Esophagus squamous epithelium (tissue), 5 donors: ENCODE measurements around the gene CHN2. TPM values are rescaled to one million over a fixed set of nuclear protein-coding genes. Genes with fewer than 3 reads are reported as not detected.

ENCODE experiments used
- DNase-seq: peaks from one replicate; lab custom pipeline; 2025; lab: John Stamatoyannopoulos, UW
- H3K27ac ChIP-seq, 4 donors: fragments of 200-600 bp; sonication (generic); one replicate each; pipeline ENCODE4 v1.5.1; 2016 to 2019; ENCODE audit warnings: mild to moderate bottlenecking in 1 of 4
- H3K27me3 ChIP-seq, 4 donors: fragments of 200-600 bp; sonication (generic); 1 replicate in 3 of 4; 2 replicates in 1 of 4; pipeline versions ENCODE4 v1.5.1 to v1.6.0; 2017 to 2021; ENCODE audit warnings: antibody characterized with exemption in 1 of 4
- H3K36me3 ChIP-seq, 3 donors: fragments of 200-600 bp; sonication (generic); one replicate each; pipeline ENCODE4 v1.5.1; 2016 to 2019
- H3K4me1 ChIP-seq, 3 donors: fragments of 200-600 bp; sonication (generic); one replicate each; pipeline ENCODE4 v1.5.1; 2017 to 2019
- H3K4me3 ChIP-seq, 4 donors: fragments of 200-600 bp; sonication (generic); 1 replicate in 3 of 4; 2 replicates in 1 of 4; pipeline ENCODE4 v1.5.1; 2016 to 2019; ENCODE audit warnings: mild to moderate bottlenecking in 2 of 4, moderate library complexity in 1 of 4
- H3K9me3 ChIP-seq, 3 donors: fragments of 200-600 bp; sonication (generic); one replicate each; pipeline ENCODE4 v1.5.1; 2016 to 2019
- POLR2A ChIP-seq, 4 donors: fragments of 450-650 bp; IDR thresholded peaks; one replicate each; pipeline ENCODE4 v1.6.1; 2017; ENCODE audit warnings: antibody characterized with exemption in 4 of 4, mild to moderate bottlenecking in 4 of 4, moderate library complexity in 3 of 4
- WGBS, 2 donors: methylation state at CpG; one replicate each; pipeline ENCODE4 v1.1.5; 2018; 5-methylcytosine and 5-hydroxymethylcytosine counted together
- intact Hi-C: fragments of 100-400 bp; cut with DNase I; formaldehyde crosslinking; loops from one replicate; pipeline ENCODE4 v1.15.0; 2022
- total RNA-seq, 4 donors: library from RNA; depleted of rRNA; stranded (reverse); fragments of >200 nt; gene quantifications; one replicate each; pipeline ENCODE4 v1.1.0, GENCODE V29; 2016
- TF ChIP-seq, protein P1 (sequence below), 6 experiments: fragments of 450-650 bp in 4 of 6; fragments of 200-600 bp in 2 of 6; sonication (generic) in 2 of 6; IDR thresholded peaks; one replicate each; pipeline ENCODE4 v1.5.1; 2016 to 2019; ENCODE audit warnings: antibody characterized with exemption in 6 of 6, mild to moderate bottlenecking in 4 of 6, moderate library complexity in 4 of 6
- donor health status: DM: yes; HTN: yes; CAD: no.

CHN2 gene
- total RNA-seq, 4 donors from 2014 or later: 0.08 to 8.6 (median 1.7) TPM

DNA sequence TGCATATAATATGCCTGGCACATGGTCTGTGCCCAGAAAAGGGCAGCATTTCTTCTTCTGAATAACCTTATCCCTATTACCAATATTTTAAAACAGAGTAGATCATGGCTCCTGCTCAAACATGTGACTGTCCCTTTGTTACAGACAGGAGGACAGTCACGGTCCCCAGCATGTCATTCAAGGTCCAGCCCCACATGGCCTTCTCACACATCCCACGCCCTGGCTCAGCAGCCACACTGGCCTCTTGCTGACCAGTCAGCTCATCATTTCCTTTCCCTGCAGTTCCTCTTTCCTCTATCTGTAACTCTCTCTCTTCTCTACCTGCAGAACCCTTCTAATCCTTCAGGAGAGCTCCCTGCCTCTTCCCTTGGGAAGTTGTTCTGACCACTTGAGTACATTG, 167.8 kb downstream of the CHN2 start:
- Histone ChIP-seq H3K36me3 (no peaks in the 10 kb centered on the region), H3K27ac (no peak overlapping the region), H3K9me3 (no peaks in the 10 kb centered on the region), H3K4me1 (no peaks in the 10 kb centered on the region), H3K27me3 (no peaks in the 10 kb centered on the region), H3K4me3 (no peak overlapping the region)
- WGBS, 2 donors: 73 to 87% methylated on average over 2 of the region's 2 CpGs
- DNase-seq: no peak
- no peak for TF ChIP-seq POLR2A (IDR thresholded peaks at IDR 0.05)
- TF ChIP-seq, protein P1, sequence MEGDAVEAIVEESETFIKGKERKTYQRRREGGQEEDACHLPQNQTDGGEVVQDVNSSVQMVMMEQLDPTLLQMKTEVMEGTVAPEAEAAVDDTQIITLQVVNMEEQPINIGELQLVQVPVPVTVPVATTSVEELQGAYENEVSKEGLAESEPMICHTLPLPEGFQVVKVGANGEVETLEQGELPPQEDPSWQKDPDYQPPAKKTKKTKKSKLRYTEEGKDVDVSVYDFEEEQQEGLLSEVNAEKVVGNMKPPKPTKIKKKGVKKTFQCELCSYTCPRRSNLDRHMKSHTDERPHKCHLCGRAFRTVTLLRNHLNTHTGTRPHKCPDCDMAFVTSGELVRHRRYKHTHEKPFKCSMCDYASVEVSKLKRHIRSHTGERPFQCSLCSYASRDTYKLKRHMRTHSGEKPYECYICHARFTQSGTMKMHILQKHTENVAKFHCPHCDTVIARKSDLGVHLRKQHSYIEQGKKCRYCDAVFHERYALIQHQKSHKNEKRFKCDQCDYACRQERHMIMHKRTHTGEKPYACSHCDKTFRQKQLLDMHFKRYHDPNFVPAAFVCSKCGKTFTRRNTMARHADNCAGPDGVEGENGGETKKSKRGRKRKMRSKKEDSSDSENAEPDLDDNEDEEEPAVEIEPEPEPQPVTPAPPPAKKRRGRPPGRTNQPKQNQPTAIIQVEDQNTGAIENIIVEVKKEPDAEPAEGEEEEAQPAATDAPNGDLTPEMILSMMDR (IDR thresholded peaks at IDR 0.05): no peak
- intact Hi-C loops: no loop called here

DNA sequence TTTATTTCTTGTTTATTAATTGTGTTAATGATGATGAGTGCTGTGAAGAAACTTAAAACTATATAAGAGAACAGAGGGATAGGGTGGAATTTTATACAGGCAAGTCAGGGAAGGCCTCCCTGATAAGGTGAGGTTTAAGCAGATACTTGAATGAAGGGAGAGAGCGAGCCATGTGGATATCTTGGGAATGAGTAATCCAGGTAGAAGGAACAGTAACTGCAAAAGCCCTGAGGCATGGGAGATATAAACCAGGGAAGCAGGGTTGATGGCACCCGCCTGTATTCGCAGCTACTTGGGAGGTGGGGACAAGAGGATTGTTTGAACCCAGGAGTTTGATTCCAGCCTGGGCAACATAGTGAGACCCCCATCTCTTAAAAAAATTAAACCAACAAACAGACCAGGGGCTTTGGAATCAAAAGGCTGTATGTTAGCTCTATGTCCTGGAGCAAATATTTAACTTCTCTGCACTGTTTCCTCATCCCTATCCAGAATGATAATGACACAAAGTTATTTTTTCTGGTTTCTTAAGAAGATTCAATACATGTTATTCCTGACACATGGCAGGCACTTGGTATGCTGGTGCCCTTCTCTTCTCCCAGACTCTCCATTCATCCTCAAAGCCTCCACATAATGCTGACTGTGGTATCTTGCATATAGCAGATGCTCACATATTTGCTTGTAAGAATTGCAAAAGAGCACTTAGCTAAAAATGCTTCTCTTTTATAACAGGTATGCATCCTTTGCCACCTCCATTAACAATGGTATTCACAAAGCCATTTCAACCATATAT, 169.3 kb downstream of the CHN2 start:
- no peak for DNase-seq
- WGBS, 2 donors: 74 to 90% methylated on average over 3 of the region's 3 CpGs

DNA sequence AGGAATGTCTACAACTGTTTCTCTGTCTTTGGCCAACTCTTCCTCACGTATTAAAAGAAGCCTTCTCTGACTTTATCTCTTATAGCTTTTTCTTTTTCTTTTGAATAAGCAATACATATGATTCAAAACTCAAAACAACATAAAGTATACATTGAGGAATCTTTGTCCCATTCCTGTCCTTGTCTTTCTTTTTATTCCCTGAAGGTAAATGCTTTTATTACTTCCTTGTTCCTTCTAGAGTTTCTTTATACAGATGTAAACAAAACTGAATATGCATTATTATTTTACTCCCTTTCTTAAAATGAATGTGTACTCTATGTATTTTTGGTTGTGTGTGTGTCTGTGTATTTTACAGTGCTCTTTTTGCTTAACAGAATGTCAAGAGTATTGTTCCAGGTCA, 170.1 kb downstream of the CHN2 start:
- Histone ChIP-seq H3K27ac (no peak overlapping the region), H3K4me3 (no peak overlapping the region), H3K27me3 (no peaks in the 10 kb centered on the region), H3K4me1 (peaks cover 0 to under 1% (median 0%) of the 10 kb centered on the region in 3 donors), H3K36me3 (no peaks in the 10 kb centered on the region), H3K9me3 (no peaks in the 10 kb centered on the region)
- DNase-seq: no peak
- WGBS, 2 donors: 79 to 92% methylated on average over 1 of the region's 1 CpG
- intact Hi-C loops: no loop called here
- TF ChIP-seq, protein P1 (IDR thresholded peaks at IDR 0.05): no peak
- no peak for TF ChIP-seq POLR2A (IDR thresholded peaks at IDR 0.05)

More for the DNA sequence above, 169.3 kb downstream of the CHN2 start:
- H3K4me1 ChIP-seq: no peaks in the 10 kb centered on the region
- H3K36me3 ChIP-seq: no peaks in the 10 kb centered on the region
- intact Hi-C loops: no loop called here
- no peaks in the 10 kb centered on the region for H3K9me3 ChIP-seq
- no peak overlapping the region for H3K4me3 ChIP-seq
- TF ChIP-seq, protein P1 (IDR thresholded peaks at IDR 0.05): no peak
- TF ChIP-seq POLR2A (IDR thresholded peaks at IDR 0.05): no peak
- no peak overlapping the region for H3K27ac ChIP-seq
- no peaks in the 10 kb centered on the region for H3K27me3 ChIP-seq

DNA sequence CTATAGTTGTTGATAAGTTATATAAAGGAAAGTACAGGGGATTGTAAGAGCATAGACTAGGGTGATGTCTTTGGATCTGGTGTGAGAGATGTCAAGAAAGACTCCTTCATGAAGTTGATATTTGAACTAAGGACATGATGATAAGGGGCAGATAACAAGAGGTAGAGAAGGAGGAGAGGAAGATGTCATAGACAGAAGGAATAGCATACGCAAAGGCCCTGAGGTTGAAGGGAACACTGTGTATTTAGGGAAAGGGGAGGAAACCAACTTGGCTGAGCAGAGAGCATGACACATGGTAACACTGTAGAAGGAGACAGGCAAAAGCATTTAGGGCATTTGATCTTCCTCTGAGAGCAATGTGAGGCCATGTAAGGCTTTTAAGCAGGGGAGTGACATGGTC, 170.8 kb downstream of the CHN2 start:
- WGBS, 2 donors: 90 to 95% methylated on average over 1 of the region's 1 CpG
- intact Hi-C loops: no loop called here
- Histone ChIP-seq H3K36me3 (no peaks in the 10 kb centered on the region), H3K9me3 (no peaks in the 10 kb centered on the region), H3K4me1 (peaks cover 5 to 8% (median 6%) of the 10 kb centered on the region in 3 donors), H3K27me3 (no peaks in the 10 kb centered on the region), H3K4me3 (no peak overlapping the region), H3K27ac (no peak overlapping the region)
- DNase-seq: no peak
- TF ChIP-seq POLR2A (IDR thresholded peaks at IDR 0.05): no peak
- TF ChIP-seq, protein P1 (IDR thresholded peaks at IDR 0.05): no peak

DNA sequence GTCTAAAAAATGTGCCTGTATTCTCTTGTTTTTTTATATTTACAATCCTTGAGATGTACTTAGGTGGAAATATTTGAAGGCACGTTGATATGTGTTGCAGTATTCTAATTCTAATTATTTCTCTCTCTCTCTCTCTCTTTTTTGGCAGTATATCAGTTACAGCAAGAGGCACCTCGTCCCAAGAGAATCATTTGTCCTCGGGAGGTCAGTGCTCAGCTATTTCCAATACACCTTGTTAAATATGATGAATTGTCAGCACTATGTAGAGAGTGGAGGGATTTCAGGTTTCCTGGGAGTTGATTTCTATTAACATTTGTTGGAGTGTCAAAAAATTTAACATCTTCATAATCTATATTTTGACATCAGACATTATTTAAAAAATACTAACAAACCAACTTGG, 173.2 kb downstream of the CHN2 start:
- no peak overlapping the region for H3K27ac ChIP-seq
- 52 to 64% methylated on average over 3 of the region's 3 CpGs for WGBS, 2 donors
- intact Hi-C loops: no loop called here
- H3K9me3 ChIP-seq: no peaks in the 10 kb centered on the region
- no peak for DNase-seq
- H3K27me3 ChIP-seq: no peaks in the 10 kb centered on the region
- H3K4me1 ChIP-seq: peaks cover 8 to 32% (median 12%) of the 10 kb centered on the region in 3 donors
- H3K4me3 ChIP-seq: no peak overlapping the region
- TF ChIP-seq, protein P1 (IDR thresholded peaks at IDR 0.05): no peak
- no peak for TF ChIP-seq POLR2A (IDR thresholded peaks at IDR 0.05)
- H3K36me3 ChIP-seq: no peaks in the 10 kb centered on the region
